B cell (primary cell): Measurements from ENCODE around the gene SEPTIN1. TPM values are rescaled to one million over a fixed set of nuclear protein-coding genes. Genes with fewer than 3 reads are reported as not detected.

Experiments
- ATAC-seq: fragments of 200-7000 bp; cut with Tn5 transposase; one replicate; pipeline ENCODE4 v1.10.0; 2021; ENCODE audit warnings: low read depth, mild to moderate bottlenecking, moderate number of reproducible peaks, moderate library complexity
- CTCF ChIA-PET: fragments of 350-600 bp; sonication (Branson Sonifier 250); formaldehyde crosslinking; loops from one replicate; lab custom pipeline; 2021; ENCODE audit warnings: antibody characterized with exemption, inconsistent platforms; lab: Charles Lee
- POLR2A ChIA-PET: fragments of 350-600 bp; sonication (Branson Sonifier 250); formaldehyde crosslinking; loops from one replicate; lab custom pipeline; 2021; ENCODE audit warnings: antibody characterized with exemption; lab: Charles Lee
- DNase-seq: peaks from one replicate; pipeline ENCODE4 v3.0.0; 2013
- H2AFZ ChIP-seq: 2 replicates; pipeline ENCODE4 v1.6.1; 2012; ENCODE audit warnings: mild to moderate bottlenecking, low read depth, low read length; ENCODE audit not compliant: insufficient read depth, poor library complexity, severe bottlenecking
- H3K27ac ChIP-seq, 2 donors: 1 replicate in 1 of 2; 2 replicates in 1 of 2; pipeline ENCODE4 v1.5.1; 2012 to 2013; ENCODE audit warnings: low read length in 2 of 2, mild to moderate bottlenecking in 2 of 2, moderate library complexity in 1 of 2
- H3K27me3 ChIP-seq, 4 experiments: fragments of 200-600 bp in 1 of 4; sonication (generic) in 1 of 4; replicated peaks in 1 of 4; 1 replicate in 2 of 4; 2 replicates in 2 of 4; pipeline versions ENCODE4 v1.6.1 to v1.7.0; 2013 to 2016; ENCODE audit warnings: low read length in 3 of 4, mild to moderate bottlenecking in 2 of 4, mixed read lengths in 1 of 4, moderate library complexity in 1 of 4; ENCODE audit not compliant: insufficient read depth in 4 of 4, control insufficient read depth in 3 of 4; ENCODE audit errors: control extremely low read depth in 1 of 4
- H3K36me3 ChIP-seq, 2 experiments: replicated peaks in 1 of 2; 1 replicate in 1 of 2; 2 replicates in 1 of 2; pipeline versions ENCODE4 v1.6.1 to v1.7.1; 2013; ENCODE audit warnings: low read length in 1 of 2; ENCODE audit not compliant: insufficient read depth in 2 of 2, control insufficient read depth in 1 of 2; ENCODE audit errors: control extremely low read depth in 1 of 2, extremely low read depth in 1 of 2
- H3K4me1 ChIP-seq, 2 donors: fragments of 200-600 bp in 1 of 2; sonication (generic) in 1 of 2; 1 replicate in 1 of 2; 2 replicates in 1 of 2; pipeline versions ENCODE4 v1.5.1 to v1.6.1; 2013 to 2017; ENCODE audit warnings: low read length in 2 of 2; ENCODE audit not compliant: control insufficient read depth in 2 of 2, insufficient read depth in 2 of 2
- H3K4me2 ChIP-seq: replicated peaks from 2 replicates; pipeline ENCODE3; 2012; ENCODE audit warnings: mild to moderate bottlenecking, low read depth, low read length; ENCODE audit not compliant: poor library complexity, severe bottlenecking
- H3K4me3 ChIP-seq, 5 experiments: fragments of 200-600 bp in 1 of 5; sonication (generic) in 1 of 5; 1 replicate in 3 of 5; 2 replicates in 2 of 5; pipeline versions ENCODE4 v1.5.1 to v1.7.0; 2011 to 2016; ENCODE audit warnings: low read length in 4 of 5, mild to moderate bottlenecking in 4 of 5, low read depth in 2 of 5, control low read depth in 1 of 5, moderate library complexity in 1 of 5; ENCODE audit not compliant: insufficient read depth in 1 of 5; ENCODE audit errors: control extremely low read depth in 1 of 5, extremely low read depth in 1 of 5
- H3K79me2 ChIP-seq: fragments of 200-600 bp; sonication (generic); one replicate; pipeline ENCODE4 v1.6.0; 2016; ENCODE audit warnings: low read length; ENCODE audit not compliant: control insufficient read depth, insufficient read depth
- H3K9ac ChIP-seq: fragments of 200-600 bp; sonication (generic); 2 replicates; pipeline ENCODE4 v1.6.1; 2017; ENCODE audit warnings: mild to moderate bottlenecking, low read length, moderate library complexity
- H3K9me3 ChIP-seq, 3 donors: one replicate each; pipeline versions ENCODE4 v1.6.1 to v1.7.1; 2013; ENCODE audit warnings: low read length in 2 of 3; ENCODE audit not compliant: control insufficient read depth in 2 of 3, insufficient read depth in 1 of 3; ENCODE audit errors: control extremely low read depth in 1 of 3
- H4K20me1 ChIP-seq: 2 replicates; pipeline ENCODE4 v1.6.0; 2012; ENCODE audit warnings: mild to moderate bottlenecking, low read length; ENCODE audit not compliant: insufficient read depth, control insufficient read depth, poor library complexity, severe bottlenecking
- H3K27ac Mint-ChIP-seq: one replicate; pipeline ENCODE4 v1.8.0; 2021; ENCODE audit warnings: mixed read lengths
- H3K27me3 Mint-ChIP-seq: one replicate; pipeline ENCODE4 v1.8.0; 2021; ENCODE audit warnings: mixed read lengths
- H3K4me1 Mint-ChIP-seq: one replicate; pipeline ENCODE4 v1.8.0; 2021; ENCODE audit warnings: mixed read lengths
- H3K4me3 Mint-ChIP-seq: one replicate; pipeline ENCODE4 v1.8.0; 2021; ENCODE audit warnings: mixed read lengths
- H3K9me3 Mint-ChIP-seq: one replicate; pipeline ENCODE4 v1.8.0; 2022; ENCODE audit warnings: mixed read lengths; ENCODE audit not compliant: insufficient read depth
- CTCF ChIP-seq: fragments of 200-600 bp; IDR thresholded peaks from one replicate; pipeline ENCODE4 v1.8.0; 2022; ENCODE audit warnings: antibody characterized with exemption, mild to moderate bottlenecking
- EZH2 ChIP-seq: IDR thresholded peaks from 2 replicates; pipeline ENCODE4 v1.6.1; 2012; ENCODE audit warnings: borderline replicate concordance, low read depth, mild to moderate bottlenecking, moderate library complexity, low read length; ENCODE audit not compliant: insufficient read depth, poor library complexity, severe bottlenecking
- WGBS: methylation state at CpG from one replicate; pipeline ENCODE4 v1.1.5; 2013; ENCODE audit warnings: missing lambda C conversion rate; ENCODE audit not compliant: insufficient coverage; 5-methylcytosine and 5-hydroxymethylcytosine counted together
- intact Hi-C: fragments of 100-400 bp; cut with micrococcal nuclease; formaldehyde crosslinking; loops from one replicate; pipeline ENCODE4 v1.10.0; 2022
- polyA plus RNA-seq: library from polyadenylated mRNA; depleted of rRNA; stranded (reverse); fragments of >200 nt; gene quantifications from 2 replicates; pipeline ENCODE4 v1.2.3, GENCODE V29; 2012
- total RNA-seq, 2 donors: library from RNA; stranded (reverse); fragments of 120-200 nt in 1 of 2; gene quantifications; 1 replicate in 1 of 2; 2 replicates in 1 of 2; pipeline versions ENCODE4 v1.2.3 to v1.2.4, GENCODE V29; 2013 to 2022

Gene SEPTIN1
- total and polyA plus RNA-seq, 2 donors (not counting 1 experiment from before 2014, with no cell fraction given), result 154 to 302 TPM

GRCh38 chr16:30407102-30407803, 24.9 kb upstream of the SEPTIN1 start, which contains the start of gene ZNF771:
Gene ZNF771 (plus strand): TSS chr16:30407606. CDS start chr16:30408054, 448 bp downstream.
- peak; percentile 91 for ATAC-seq
- DNase-seq, result peak; percentile 94
- H4K20me1 ChIP-seq, result no peaks in the 10 kb centered on the region
- ChIA-PET CTCF (interaction anchor here (1.0 to 5.4 kb wide), 14 partner anchors 7 to 221 kb away, joined by 3 to 65 read pairs (median 5); partner anchors contain the start of genes DCTPP1, SEPTIN1, TBC1D10B and ZNF48), POLR2A (interaction anchor here (0.5 to 2.0 kb wide), 15 partner anchors 9 to 315 kb away, joined by 3 to 11 read pairs (median 4); partner anchors contain the start of genes CORO1A, DCTPP1, SEPTIN1 and TBX6)
- peak within 1 kb of the TSS; percentile 98 for H3K4me3 Mint-ChIP-seq
- intact Hi-C loops, result loop anchor here (1.0 kb wide), 3 partner anchors 29 to 72 kb away; no protein-coding TSS in a partner anchor
- H3K4me2 ChIP-seq, result peak within 1 kb of the TSS; percentile 93
- H3K9me3 Mint-ChIP-seq, result no peaks in the 10 kb centered on the region
- peak within 1 kb of the TSS; percentile 42 to 57 for H3K27ac ChIP-seq
- under 1% methylated on average over 65 of the region's 65 CpGs for WGBS
- H3K9ac ChIP-seq, result peak within 1 kb of the TSS; percentile 69
- peak within 1 kb of the TSS; percentile 96 for H3K27ac Mint-ChIP-seq
- H3K4me3 ChIP-seq, result peak within 1 kb of the TSS; percentile 42 to 76 (median 66)
- H2AFZ ChIP-seq, result peak within 1 kb of the TSS; percentile 79
- H3K4me1 Mint-ChIP-seq, result peaks cover 21% of the 10 kb centered on the region
- H3K79me2 ChIP-seq, result peaks cover 8% of the 10 kb centered on the region
- H3K27me3 Mint-ChIP-seq, result peaks cover 3% of the 10 kb centered on the region
- H3K9me3 ChIP-seq, result no peaks in the 10 kb centered on the region
- peaks cover 15 to 23% of the 10 kb centered on the region in 2 donors for H3K4me1 ChIP-seq
- H3K36me3 ChIP-seq, result peaks cover 0 to 7% of the 10 kb centered on the region in 2 experiments
- TF ChIP-seq CTCF (no peak), EZH2 (no peak)
- no peaks in the 10 kb centered on the region for H3K27me3 ChIP-seq
